Stimulated activated CD4-positive, alpha-beta T cell treated with anti-CD3 and anti-CD28 coated beads, TNF-alpha, amount 100 ng/mL, for 1 hour (primary cell): ENCODE measurements around the gene P4HA1.
"Not testable (repeated sequence)": the region's sequence is repeated elsewhere in the genome, so short reads cannot be mapped to it uniquely, and the experiment has no call there.

Source experiments
- DNase-seq, 3 donors: peaks; one replicate each; pipeline ENCODE4 v3.0.0-alpha.2; 2020; ENCODE audit warnings: low read depth in 3 of 3, low spot score in 1 of 3

Gene P4HA1

GRCh38 chr10:73096449-73097304, at the start of gene P4HA1:
Gene P4HA1 (minus strand): TSS chr10:73096866. CDS start chr10:73074883, 21,983 bp downstream.
- peak; percentile 95 to 97 (median 97) for DNase-seq

DNA sequence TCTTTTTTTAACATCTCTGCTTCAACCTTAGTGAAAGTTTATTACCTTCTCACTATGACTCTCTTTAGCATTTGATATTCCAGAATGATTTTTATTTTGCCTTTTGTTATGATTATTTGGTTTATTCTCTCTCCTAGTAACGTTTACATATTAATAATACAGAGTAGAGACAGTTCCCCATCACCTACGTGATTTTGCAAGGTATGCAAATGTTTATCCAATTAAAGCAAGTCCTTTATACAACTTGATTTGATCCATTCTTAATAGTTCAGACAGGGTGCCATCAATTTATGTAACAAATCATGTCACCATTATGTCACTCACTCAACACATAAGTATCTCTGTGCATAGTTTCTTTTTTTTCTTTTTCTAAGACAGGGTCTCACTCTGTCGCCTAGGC, 44.9 kb upstream of the P4HA1 start:
- no peak for DNase-seq

DNA sequence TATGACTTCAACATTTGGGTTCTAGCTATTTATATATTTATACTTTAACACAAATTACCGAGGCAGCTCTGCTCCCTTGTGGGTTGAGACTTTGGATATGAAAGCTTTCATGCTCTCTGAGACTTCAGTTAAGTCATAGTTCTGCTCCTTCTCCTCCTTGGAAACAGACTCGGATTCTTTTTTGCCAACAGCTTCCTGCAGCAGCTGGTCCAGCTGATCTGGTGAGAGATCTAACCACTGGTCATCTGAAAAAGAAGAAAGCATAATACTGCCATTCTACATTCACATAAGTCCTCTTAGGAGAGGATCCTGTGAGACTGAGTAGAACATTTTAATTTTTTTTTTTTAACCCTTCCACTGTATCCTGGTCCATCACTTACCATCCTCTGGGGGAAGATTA, 42.6 kb upstream of the P4HA1 start:
- no peak for DNase-seq

DNA sequence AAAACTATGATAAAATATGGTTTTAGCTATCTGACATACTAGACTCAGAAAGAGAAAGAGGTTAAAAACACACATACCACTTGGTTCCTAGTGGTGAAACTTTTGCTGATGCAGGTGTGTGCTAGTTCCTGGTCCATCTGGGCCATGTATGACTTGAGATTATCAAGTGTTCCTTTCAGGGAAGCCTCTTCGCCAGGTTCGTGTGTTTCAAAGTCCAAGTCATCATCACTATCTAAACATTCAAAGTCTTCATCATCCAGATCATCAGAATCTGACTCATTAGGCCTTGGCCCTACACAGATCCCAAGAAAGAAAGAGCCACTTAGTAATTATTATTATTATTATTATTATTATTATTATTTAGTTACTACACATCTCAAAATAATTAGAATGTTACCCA, 40.0 kb upstream of the P4HA1 start:
- DNase-seq, result no peak

GRCh38 chr10:73134727-73135126, 38.1 kb upstream of the P4HA1 start:
- DNase-seq, result no peak

GRCh38 chr10:73131913-73132686, 35.4 kb upstream of the P4HA1 start:
- DNase-seq, result no peak

GRCh38 chr10:73131301-73131700, 34.6 kb upstream of the P4HA1 start:
- DNase-seq, result no peak

DNA sequence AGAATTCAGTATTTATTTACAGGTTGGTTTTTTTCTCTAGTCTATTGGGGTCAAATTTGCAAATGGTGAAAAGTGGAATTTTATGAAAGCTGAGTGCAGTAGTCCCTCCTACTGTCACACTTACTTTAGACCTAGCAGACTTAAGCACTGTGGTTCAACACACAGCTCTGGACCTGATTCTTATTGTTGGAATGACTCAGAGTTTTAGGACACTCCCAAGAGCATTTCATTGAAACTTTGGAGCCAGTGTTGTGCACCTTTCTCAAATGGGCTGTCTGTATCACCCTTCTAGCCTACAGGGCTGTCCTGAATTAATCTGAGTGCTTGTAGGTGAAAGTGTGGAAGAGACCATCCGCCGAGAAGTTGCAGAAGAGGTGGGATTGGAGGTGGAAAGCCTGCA, 29.7 kb upstream of the P4HA1 start:
- no peak for DNase-seq

- DNase-seq, result no peak
These were observed 23.3 kb upstream of the P4HA1 start for GRCh38 chr10:73119952-73120351.

GRCh38 chr10:73119457-73119856, 22.8 kb upstream of the P4HA1 start:
- no peak for DNase-seq

- DNase-seq, result no peak
These were observed 21.5 kb upstream of the P4HA1 start for GRCh38 chr10:73117976-73118743.

DNA sequence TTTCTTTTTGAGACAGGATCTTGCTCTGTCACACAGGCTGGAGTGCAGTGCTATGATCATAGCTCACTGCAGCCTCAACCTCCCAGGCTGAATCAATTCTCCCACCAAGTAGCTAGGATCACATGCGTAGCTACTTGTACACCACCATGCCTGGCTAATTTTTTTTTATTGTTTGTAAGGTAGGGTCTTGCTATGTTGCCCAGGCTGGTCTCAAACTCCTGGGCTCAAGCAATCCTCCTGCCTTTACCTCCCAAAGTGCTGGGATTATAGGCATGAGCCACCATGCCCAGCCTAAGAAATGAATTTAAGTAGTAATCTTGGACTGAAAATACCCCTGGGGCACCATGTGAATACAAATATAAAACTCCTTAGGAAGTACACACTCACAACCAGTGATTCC, 19.4 kb upstream of the P4HA1 start:
- no peak for DNase-seq

GRCh38 chr10:73113551-73113950, 16.9 kb upstream of the P4HA1 start:
- DNase-seq, result no peak

GRCh38 chr10:73112032-73112431, 15.4 kb upstream of the P4HA1 start:
- DNase-seq, result not testable (repeated sequence)

DNA sequence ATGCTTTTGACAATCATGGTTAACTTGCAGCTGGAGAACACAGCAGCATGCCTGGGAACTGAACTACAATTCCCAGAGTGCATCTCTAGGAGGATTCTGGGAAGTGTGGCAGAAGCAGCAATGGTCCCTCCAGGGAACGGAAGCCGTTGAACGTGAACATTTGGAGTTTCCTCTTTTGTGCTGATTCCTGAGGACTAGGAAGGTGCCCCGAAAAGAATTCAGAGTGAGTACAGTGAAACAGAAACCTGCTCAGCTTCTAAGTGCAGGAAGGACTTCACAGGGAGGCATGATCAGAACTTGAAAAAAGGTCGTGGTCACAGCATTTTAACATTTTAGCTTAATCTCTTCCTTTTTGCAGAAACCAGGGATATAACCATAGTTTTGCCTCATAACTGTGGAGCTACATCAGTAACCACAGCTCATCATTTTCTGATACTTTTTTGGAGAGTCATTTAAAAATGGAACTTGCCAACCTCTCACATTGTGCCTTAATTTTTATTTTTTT, 13.7 kb upstream of the P4HA1 start, which contains the start of gene NUDT13:
Gene NUDT13, plus strand, starts transcription at position 111 of the 505 bp plus-strand sequence. CDS start 3,911 bp downstream, outside the sequence.
- peak in 1 of 3 donors; percentile 12 for DNase-seq

DNA sequence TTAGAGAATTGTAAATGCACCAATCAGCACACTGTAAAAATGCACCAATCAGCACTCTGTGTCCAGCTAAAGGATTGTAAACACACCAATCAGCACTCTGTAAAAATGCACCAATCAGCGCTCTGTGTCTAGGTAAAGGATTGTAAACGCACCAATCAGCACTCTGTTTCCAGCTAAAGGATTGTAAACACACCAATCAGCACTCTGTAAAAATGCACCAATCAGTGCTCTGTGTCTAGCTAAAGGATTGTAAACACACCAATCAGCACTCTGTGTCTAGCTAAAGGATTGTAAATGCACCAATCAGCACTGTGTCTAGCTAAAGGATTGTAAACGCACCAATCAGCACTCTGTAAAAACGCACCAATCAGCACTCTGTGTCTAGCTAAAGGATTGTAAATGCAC, 12.6 kb upstream of the P4HA1 start:
- DNase-seq, result not testable (repeated sequence)

- no peak for DNase-seq
These were observed 9.6 kb upstream of the P4HA1 start for GRCh38 chr10:73106301-73106700.

- no peak for DNase-seq
These were observed 2.5 kb upstream of the P4HA1 start for GRCh38 chr10:73099141-73099540.

DNA sequence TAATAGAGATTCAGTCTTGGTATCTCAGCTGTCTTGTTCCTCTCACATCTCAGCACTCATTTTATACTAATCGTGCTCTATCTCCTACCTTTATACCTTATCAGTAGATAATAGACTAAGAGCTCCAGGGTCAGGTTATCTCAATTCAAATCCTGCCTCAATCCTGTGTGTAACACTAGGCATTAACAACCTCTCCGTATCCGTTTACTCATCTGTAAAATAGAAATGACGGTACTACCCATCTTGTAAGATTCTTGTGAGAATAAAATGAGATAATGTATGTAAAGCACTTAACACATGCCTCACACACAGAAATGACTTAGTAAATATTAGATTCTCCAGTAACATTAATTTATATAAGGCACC, 622 bp upstream of the P4HA1 start:
- DNase-seq, result no peak

GRCh38 chr10:73096041-73096448, 621 bp downstream of the P4HA1 start:
- DNase-seq, result peak; percentile 26 to 56 (median 27)

DNA sequence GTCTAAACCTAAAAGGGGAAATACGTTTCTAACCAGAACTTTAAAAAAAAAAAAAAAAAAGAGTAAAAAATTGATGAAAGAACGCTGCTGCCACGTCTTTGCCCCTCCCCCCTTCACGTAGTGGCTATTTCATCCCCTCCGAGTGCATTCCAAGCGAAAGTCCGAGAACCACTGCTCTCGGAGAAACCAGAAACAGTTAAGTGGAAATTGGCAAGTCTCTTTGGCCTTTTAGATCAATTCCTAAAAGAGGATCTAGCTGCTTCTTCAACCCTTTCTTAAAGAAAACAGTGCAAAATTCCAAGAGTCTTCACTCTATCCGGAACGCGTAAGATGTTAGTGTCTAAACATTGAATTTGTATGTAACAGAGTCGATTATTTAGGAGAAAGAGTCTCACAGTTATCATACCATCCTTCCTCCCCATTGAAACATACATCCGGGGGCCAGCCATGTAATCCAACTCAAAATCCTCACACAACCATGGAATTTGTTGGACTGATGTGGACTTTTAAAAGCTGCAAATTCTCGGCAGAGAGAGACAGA, 1.1 kb downstream of the P4HA1 start:
- DNase-seq, result peak in 1 of 3 donors; percentile 5
